ENCODE data around the gene OR1F1. TPM values are rescaled to one million over a fixed set of nuclear protein-coding genes. Genes with fewer than 3 reads are reported as not detected.
A peak's percentile ranks its signal among the peaks of the same experiment; 100 is the strongest.

The OR1F1 gene
- total and polyA plus RNA-seq, 9 of the 15 experiments (the other 6 are each of a cell fraction or from before 2014, with no cell fraction given): 0.15 to 0.61 (median 0.35) TPM; not detected in 3

DNA sequence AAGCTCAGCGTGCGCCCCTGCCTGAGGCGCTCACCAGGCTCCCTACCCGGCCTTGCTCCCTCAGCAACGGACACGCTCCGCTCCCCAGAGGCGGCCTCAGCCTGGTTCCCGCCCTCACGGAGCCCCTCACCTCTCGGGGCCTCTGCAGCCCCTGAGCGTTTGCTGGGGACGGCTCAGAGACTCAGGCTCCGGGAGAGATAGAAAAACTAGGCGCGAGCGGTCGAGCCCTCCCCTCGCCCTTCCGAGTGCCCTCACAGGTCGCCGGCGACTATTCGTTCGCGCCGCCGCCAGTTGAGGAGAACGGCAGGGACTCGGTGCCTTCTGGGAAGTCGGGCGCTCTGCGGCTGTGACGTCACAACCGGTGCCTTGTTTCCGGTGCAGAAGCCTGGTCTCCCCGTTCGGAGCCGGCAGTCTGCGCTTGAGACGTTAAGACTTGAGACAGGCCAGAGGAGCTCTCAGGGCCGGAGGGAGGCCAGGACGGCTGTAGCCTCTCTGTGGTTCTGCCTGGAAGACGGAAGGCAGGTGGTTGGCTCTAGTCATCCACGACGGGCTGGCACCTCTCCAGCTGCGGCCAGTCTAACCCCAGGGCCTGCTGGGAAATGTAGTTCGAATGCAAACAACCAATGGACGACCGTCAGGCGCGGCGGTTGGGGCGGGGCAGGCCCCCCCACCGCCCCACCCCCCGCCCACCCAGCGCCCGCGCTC is 47.0 kb downstream of the OR1F1 start, which contains the start of gene ZNF200 (continued):
- TF ChIP-seq PBX2 (CRISPR knock-in tag; IDR thresholded peaks at IDR 0.05; ENCODE audit: low read depth): no peak
- TF ChIP-seq PBX2 (tag; conservative IDR thresholded peaks at IDR 0.05; ENCODE audit: low read depth): peak; percentile 84
- TF ChIP-seq EHMT2 (IDR thresholded peaks at IDR 0.05): no peak
- TF ChIP-seq EP300 (IDR thresholded peaks at IDR 0.05; ENCODE audit: low read length): 0 out of 2 replicates have a peak, but pooled peaks have one; percentile 4
- TF ChIP-seq ID3 (CRISPR knock-in tag; IDR thresholded peaks at IDR 0.05): no peak
- no peak for TF ChIP-seq ID3 (tag; IDR thresholded peaks at IDR 0.05)
- no peak for TF ChIP-seq ZNF668 (CRISPR knock-in tag; IDR thresholded peaks at IDR 0.05)
- TF ChIP-seq ELF1 (tag; IDR thresholded peaks at IDR 0.05): peak; percentile 55
- no peak for TF ChIP-seq NCOR1 (IDR thresholded peaks at IDR 0.05)
- TF ChIP-seq ZNF217 (CRISPR knock-in tag; IDR thresholded peaks at IDR 0.05): no peak
- no peak for TF ChIP-seq XRCC3 (IDR thresholded peaks at IDR 0.05)
- no peak for TF ChIP-seq ZNF551 (CRISPR knock-in tag; IDR thresholded peaks at IDR 0.05)
- no peak for TF ChIP-seq ETV6 (IDR thresholded peaks at IDR 0.05; ENCODE audit: borderline replicate concordance in 1 of 2, low read depth in 2 of 2, low read length in 1 of 2)
- TF ChIP-seq ETV6 (CRISPR knock-in tag; IDR thresholded peaks at IDR 0.05; ENCODE audit: borderline replicate concordance): no peak
- TF ChIP-seq ZNF717 (CRISPR knock-in tag; IDR thresholded peaks at IDR 0.05): no peak
- no peak for TF ChIP-seq ARHGAP35 (IDR thresholded peaks at IDR 0.05; ENCODE audit: partially characterized antibody)
- no peak for TF ChIP-seq ZNF282 (CRISPR knock-in tag; IDR thresholded peaks at IDR 0.05)
- no peak for TF ChIP-seq U2AF1 (optimal IDR thresholded peaks at IDR 0.05; ENCODE audit: low read depth, low read length)
- no peak for TF ChIP-seq HNRNPH1 (optimal IDR thresholded peaks at IDR 0.05; ENCODE audit: low read depth, low read length)
- no peak for TF ChIP-seq IRF1 (CRISPR knock-in tag; IDR thresholded peaks at IDR 0.05; ENCODE audit: borderline replicate concordance)
- TF ChIP-seq, protein P1, sequence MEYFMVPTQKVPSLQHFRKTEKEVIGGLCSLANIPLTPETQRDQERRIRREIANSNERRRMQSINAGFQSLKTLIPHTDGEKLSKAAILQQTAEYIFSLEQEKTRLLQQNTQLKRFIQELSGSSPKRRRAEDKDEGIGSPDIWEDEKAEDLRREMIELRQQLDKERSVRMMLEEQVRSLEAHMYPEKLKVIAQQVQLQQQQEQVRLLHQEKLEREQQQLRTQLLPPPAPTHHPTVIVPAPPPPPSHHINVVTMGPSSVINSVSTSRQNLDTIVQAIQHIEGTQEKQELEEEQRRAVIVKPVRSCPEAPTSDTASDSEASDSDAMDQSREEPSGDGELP (CRISPR knock-in tag; IDR thresholded peaks at IDR 0.05; ENCODE audit: borderline replicate concordance): peak; percentile 90
- TF ChIP-seq CREBBP (IDR thresholded peaks at IDR 0.05; ENCODE audit: low read depth, low read length): no peak
- no peak for TF ChIP-seq ZNF212 (CRISPR knock-in tag; IDR thresholded peaks at IDR 0.05)
- TF ChIP-seq MAX (CRISPR knock-in tag; IDR thresholded peaks at IDR 0.05): peak; percentile 72
- TF ChIP-seq SETDB1 (IDR thresholded peaks at IDR 0.05; ENCODE audit: low read length): no peak
- no peak for TF ChIP-seq ZNF408 (CRISPR knock-in tag; IDR thresholded peaks at IDR 0.05; ENCODE audit: low read depth)
